GM03348 (cell line): ENCODE data around the gene BIN1.

Experiments used
- DNase-seq: peaks from one replicate; pipeline ENCODE4 v3.0.0; 2012; ENCODE audit warnings: low spot score

Gene BIN1, protein sequence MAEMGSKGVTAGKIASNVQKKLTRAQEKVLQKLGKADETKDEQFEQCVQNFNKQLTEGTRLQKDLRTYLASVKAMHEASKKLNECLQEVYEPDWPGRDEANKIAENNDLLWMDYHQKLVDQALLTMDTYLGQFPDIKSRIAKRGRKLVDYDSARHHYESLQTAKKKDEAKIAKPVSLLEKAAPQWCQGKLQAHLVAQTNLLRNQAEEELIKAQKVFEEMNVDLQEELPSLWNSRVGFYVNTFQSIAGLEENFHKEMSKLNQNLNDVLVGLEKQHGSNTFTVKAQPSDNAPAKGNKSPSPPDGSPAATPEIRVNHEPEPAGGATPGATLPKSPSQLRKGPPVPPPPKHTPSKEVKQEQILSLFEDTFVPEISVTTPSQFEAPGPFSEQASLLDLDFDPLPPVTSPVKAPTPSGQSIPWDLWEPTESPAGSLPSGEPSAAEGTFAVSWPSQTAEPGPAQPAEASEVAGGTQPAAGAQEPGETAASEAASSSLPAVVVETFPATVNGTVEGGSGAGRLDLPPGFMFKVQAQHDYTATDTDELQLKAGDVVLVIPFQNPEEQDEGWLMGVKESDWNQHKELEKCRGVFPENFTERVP

DNA sequence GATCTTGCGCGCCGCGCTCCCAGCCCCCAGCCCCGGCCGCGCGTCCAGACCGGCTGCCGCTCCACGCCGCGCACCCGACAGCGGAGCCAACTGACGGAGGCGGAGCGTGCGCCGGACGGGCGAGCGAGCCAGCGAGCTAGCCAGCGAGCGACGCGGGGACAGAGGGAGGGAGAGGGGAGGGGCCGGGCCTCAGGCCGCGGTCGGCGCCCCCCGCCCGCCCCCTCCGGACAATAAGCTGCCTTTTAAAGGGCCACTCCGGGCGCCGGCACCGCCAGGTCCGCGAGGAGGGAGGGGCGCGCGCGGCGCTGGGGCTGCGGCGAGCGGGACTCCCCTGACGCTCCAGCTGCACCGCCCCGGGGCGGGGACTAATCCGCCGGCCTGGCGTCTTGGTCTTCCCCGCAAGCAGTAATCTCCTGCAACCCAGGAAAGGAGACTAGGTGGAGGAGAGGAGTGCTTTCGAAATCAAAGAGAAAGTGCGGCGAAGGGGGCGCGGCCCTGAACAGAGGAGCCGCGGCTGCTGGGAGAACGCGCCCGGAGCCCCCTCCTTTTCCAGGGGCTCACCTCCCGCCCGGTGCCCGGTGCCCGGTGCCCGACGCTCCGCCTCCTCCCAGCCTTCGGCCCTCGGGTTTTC is at the start of gene BIN1:
Gene BIN1, minus strand, starts transcription at position 164 of the 631 bp plus-strand sequence. CDS start 211 bp downstream, outside the sequence.
- DNase-seq, result peak; percentile 96

DNA sequence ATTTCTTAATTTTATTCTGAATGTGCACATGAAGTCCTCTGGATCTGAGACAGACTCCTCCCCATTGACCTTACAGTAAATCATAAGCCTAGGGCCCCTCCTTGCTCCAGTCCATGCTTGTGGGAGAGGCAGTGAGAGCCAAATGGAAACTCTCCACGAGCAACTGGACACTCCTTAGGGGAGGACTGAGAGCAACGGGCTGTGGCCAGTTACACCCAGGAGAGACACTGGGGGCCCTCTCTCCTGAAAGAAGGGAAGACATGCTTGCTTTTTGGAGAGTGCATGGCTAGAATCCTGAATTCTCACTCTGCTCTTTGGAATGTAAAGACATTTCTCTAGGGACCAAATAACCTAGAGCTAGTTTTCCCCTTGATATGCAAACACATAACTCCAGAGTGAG is 49.0 kb upstream of the BIN1 start:
- peak; percentile 79 for DNase-seq

DNA sequence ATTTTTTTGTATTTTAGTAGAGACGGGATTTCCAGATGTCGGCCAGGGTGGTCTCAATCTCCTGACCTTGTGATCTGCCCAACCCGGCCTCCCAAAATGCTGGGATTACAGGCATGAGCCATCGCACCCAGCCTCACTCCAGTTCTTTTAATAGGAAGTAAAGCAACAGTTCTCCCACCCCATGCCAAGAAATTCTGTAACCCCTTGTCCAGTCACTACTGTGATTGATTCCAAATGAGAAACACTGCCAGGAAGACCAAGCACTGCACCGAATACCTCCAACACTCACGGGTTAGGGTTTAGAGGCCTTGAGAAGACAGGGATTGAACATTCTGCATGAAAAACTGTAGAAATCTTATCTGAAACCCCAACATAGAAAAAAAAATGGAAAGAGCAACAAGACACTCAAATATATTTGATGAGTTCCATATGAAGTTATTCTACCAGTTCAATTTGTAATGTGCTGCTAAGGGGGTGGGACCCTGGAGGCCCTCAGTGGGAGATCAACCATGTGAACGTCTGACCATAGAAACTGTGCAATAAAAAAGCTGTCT is 48.2 kb upstream of the BIN1 start:
- peak; percentile 58 for DNase-seq

DNA sequence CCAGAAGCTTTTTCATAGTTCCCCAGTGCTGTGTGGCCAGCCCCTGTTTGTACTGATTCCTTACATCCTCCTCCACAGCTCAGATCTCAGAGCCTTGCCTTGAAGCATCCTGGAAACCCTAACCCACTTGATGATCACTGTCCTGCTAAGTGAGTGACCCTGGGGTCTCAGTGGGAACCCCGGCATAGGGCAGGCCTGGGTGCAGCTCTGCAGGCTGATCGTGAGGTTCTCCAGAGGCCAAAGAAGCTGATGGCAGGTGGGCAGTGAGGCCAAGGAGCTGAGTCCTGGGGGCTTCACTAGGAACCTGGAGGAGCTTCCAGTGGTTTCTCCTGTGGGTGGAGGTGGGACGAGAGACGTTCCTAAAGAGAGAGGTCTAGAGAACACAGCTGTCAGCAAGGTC is 47.4 kb upstream of the BIN1 start:
- DNase-seq, result no peak

DNA sequence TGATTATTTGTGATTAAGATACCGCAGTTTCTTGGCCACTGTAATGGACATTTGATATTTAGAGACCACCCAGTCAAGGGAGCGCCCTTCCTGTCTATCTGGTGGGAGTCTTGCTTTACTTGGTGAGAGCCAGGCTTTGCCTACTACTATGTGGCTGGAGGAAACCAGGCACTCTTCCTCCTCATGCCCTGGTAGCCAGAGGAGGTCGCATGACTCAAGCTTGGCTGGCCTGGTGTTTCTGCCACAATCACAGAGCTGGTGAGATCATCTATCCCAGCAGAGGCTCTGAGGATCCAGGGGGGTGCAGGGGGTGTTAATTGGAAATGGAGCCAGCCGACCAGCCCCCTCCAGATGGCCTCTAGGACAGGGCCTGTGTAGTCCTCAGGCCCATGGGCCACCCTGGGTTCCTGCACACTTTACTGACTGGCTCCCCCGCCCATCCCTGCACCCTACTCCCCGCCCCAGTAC is 46.8 kb upstream of the BIN1 start:
- peak; percentile 86 for DNase-seq

DNA sequence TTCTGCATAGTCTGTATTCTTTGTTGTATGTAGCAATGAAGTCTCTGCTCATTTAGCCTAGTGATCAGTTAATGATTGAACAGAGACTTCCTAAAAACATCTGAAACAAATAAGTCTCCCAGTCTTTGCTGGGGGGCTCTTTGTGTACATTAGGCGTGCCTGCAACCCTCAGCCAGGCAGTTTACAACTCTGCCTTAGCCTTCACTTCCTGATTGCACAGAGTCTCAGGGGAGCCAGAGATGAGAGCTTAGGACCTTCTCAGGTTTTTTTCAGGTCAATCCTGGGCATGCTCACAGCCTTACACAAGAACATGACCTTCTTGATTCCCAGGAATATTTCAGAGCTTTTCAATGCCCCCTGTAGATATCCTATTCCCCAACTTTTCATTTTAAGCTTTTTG is 44.0 kb upstream of the BIN1 start:
- DNase-seq, result no peak

DNA sequence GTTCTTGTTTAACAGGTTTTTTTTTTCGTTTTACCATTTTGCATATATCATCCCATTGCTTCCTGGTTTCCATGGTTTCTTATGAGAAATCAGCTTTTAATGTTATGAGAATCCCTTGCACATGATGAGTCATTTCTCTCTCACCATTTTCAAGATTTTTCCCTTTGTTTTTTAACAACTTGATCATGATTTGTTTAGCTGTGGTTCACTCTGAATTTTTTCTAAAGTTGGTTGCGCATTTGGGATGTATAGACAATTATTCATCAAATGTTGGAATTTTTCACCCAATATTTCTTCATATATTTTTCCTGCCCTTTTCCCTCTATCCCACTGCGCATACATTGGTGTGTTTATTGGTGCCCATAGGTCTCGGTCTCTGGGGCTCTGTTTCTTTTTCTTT is 42.4 kb upstream of the BIN1 start:
- DNase-seq, result peak; percentile 71

DNA sequence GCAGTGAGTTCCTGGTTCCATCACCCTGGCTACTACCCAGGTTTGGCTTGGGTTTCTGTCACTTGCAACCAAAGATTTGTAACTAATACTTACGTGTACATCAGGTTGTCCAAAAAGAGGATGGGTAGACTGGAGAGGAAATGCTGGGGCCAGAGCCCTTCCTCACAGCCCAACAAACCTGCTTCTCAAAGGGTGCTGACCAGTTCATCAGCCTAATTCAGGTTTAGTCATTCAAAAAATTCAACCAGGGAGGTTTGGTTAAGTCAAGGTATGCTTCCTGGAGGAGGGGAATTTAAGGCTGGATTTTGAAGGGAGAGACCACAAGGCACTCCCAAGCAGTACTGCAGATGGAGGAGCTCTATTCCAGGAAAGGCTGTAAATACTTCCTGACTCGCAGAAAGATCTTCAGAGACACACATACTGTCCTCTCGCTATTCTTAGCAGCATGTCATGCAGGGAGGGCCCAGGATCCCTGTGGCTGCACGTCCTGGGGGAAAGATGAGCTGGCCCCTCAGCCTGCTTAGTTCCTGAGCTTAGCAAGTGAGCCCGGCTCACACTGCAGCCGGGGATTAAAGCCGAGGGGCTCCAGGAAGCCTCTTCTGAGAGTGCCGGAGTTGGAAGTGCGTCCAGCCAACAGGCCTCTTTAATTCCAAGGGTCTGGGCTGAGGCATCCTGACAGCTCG is 40.0 kb upstream of the BIN1 start:
- peak; percentile 22 for DNase-seq

DNA sequence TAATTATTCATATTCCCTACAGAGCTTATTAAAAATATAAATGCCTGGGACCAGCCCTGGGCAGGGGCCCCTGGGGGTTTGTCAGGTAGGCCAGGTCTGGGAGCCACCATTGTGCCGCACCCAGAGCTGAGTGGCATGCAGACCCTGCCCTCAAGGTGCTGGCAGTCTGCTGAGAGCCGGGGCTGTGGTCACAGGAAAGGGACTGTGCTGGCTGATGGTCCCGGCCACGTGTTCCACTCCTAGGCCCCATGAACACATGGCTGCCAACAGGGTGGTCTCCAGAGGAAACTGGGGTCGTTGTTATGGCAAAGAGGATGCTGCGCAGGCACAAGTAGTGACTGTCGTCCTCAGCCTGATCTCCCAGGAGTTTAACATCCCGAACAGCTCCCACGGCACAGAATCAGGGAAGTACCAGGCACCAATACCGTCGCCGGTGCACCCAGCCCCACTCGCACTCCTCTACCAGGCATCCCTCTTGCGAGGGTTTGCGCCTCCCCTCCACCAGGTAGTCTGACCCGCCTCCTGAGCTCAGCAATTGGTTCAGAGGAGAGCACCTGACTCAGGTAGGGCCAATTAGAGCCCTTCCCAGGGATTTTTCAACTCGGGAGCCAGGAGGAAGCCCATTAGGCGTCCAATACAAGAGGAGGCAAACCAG is 39.2 kb upstream of the BIN1 start:
- DNase-seq, result no peak

DNA sequence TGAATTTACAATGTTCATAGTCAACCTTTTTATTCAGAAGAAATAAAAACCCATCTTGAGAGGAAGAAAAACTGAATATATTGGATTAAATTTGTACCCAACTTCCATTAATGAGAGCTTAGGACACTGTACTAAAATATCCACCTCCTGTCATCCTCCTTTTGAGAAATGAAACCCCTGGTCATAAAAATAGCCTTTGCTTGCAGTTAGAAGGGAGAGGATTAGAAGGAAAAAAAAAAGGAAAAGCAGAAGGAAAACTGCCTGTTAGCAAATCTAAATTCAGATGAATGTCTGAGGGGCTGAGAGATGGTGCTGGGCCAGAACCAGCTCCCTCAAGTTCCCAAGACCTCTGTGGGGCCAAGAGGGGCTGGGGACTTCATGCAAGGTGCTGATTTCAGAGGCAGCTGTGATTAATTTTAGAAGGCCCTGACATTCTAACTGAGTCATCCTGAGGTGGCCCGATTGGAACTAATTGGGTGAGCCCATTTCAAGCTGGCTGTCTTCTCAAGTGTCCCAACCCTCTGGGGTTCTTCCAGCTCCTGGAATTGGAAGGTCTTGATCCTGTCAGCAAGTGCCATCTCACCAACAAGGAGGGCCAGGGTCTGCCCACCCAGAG is 38.4 kb upstream of the BIN1 start:
- DNase-seq, result peak; percentile 45

DNA sequence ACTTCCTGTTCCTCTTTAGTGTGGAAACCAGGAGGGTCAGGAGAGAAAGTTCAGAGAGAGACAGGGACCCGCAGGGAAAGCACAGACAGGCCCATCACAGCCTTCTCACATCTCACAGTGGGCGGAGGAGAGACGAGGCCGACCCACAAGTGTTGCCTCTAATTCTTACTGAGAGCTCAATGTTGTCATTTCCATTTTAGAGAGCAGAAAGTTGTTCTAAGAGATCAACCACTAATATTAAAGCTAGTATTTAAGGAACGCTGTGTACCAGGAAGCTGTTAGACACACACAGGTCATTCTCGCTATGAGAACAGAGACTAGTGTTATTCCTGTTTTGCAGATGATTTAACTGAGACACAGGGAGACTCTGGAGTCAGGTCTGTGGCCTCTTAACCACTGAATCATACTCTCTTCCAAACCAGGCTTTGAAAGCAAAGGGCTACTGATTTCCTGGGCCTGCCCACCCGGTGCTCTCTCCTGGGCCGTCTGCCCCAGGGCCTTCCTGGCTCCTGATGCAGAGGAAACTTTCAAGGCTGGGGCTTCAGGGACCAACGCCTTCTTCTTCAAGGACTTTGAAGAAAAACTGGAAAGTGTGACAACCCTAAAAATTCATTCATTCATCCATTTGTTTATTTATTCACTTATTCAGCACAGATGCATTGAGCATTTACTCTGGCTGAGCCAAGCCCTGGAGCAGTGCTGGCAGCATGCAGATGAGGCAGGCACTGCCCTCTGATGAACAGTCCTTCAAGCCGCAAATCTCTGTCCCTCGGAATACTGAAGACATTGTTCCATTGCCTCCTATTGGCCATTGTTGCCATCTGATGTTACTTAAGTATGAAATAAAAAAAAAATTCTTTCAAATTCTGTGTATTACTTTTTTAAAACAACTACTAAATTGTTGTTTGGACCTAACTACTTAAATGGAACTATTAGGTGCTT is 37.2 kb upstream of the BIN1 start:
- peak; percentile 57 for DNase-seq

DNA sequence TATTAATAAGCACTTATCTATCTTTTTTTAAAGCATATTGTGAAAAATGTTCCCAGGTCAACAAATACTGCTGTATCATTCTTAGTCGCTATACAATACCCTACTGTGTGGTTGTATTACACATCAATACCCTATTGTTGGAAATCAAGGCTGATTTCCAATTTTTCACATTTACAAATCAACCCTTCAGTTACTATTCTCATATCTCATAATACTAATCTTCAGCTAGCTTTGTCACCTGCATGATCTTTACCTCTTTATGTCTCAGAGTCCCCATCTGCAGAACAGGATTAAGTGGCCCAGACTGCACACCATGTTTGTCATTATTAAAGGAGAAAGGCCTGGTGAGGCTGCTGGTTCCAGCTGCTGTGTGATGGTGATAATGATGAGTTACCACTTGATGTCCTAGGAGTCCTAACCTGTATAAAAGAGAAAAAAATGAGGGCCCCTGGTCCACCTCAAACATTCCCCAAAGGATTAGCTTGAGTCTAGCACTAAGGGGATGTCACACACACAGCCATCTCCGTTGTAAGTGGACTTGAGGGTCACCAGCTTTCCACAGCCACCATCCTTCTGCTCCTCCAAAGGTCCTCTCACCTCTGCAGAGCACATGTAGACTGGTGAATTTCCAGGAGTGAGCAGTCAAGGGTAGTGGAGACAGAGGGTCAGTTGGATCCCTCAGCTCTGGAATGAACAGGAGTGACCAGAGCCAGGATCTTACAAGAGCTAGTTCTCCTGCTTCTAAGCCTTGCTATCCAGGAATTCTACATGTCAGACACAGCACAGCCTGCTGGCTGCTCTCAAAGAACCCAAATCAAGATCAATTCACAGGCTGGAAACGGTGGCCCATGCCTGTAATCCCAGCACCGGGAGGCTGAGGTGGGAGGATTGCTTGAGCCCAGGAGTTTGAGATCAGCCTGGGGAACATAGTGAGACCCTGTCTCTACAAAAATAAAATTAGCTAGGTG is 36.0 kb upstream of the BIN1 start:
- DNase-seq, result no peak

DNA sequence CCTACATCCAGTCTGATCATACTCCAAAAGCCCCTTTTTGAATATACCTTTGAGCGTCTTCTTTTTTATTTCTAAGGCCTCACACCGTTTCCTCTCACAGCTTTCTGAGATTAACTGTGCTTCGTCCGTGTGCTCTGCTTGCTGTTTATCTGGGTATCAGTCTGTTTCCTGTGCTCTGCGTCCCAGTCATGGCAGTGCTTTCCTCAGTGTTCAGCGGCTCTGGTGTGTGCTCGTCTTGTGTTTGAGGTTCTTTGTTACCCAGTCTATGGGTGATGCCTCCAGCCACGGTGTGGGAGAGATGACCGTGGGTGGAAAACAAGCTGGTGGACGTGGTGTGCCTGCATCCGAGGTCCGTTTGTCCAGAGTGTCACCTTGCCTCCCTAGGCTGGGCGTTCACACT is 33.6 kb upstream of the BIN1 start:
- no peak for DNase-seq

DNA sequence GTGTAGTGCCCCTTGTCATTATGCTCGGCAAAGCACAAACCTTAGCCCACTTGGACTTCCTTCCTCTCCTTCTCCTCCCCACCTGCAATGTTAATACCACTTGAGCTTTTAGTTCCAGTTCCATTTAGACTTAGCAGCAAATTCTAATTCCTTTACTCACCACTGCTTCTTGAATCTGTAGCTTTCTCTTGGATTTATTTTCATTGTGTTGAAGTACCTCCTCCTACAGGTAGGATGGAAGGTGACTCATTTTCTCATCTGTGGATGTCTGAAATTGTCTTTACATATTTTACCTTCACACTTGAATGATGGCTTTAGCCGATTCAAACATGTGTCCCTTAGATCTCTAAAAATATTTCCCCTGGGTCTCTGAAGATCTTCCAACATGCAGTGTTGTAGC is 32.8 kb upstream of the BIN1 start:
- no peak for DNase-seq

DNA sequence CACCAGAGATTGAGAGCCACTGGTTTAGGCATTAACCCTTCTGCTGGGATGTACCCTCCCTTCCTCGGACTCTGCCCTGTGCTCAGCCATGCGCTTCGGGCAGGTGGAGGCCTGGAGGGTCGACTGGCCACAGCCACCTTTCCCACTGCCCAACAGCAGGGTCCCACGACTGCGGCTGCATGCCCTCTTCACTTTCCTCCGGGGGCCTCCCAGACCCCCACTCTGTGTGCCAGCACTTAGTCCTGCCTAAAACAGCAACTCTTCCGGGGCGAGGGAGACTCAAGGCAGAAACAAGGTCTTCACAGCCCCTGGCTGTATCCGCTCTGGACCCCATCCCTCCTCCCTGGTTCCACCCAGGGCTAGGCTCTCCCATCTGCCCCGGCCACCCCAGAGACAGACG is 31.3 kb upstream of the BIN1 start:
- DNase-seq, result no peak

DNA sequence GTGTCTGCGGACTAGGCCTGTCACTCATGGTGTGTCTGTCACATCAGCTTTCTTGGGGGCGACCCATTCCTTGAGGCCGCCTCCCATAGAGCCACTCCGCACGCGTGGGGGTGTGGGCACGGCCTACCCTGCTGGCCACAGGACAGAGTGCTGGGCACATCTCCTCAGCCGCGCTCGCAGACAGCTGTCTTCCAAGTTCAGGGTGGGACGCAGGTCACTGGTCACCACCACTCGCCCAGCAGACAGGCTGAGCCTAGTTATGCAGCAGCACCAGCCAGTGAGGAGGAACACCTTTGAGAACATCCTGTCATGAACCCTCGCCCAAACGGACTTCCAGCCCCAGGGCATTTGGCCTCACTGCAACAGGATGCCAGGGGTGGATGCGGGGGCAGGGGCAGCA is 30.8 kb upstream of the BIN1 start:
- DNase-seq, result no peak

DNA sequence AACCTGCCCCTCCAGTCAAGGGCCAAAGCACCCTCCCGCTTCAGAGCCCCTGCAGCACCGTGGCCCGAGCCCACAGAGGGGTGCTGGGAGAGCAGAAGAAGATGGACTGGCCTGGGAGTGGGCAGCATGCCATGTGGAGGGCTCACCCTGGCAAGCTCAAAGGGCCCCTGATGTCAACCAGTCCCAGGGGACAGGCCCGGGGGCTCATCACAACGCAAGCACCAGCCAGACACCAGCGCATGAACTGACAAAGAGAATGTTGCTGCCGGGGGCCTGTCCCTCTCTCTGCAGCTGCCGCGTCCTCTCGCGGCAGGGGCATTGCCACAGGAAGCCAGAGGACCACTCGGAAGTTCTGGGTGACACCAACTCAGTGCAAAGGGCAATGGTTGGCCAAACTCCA is 30.3 kb upstream of the BIN1 start:
- no peak for DNase-seq

DNA sequence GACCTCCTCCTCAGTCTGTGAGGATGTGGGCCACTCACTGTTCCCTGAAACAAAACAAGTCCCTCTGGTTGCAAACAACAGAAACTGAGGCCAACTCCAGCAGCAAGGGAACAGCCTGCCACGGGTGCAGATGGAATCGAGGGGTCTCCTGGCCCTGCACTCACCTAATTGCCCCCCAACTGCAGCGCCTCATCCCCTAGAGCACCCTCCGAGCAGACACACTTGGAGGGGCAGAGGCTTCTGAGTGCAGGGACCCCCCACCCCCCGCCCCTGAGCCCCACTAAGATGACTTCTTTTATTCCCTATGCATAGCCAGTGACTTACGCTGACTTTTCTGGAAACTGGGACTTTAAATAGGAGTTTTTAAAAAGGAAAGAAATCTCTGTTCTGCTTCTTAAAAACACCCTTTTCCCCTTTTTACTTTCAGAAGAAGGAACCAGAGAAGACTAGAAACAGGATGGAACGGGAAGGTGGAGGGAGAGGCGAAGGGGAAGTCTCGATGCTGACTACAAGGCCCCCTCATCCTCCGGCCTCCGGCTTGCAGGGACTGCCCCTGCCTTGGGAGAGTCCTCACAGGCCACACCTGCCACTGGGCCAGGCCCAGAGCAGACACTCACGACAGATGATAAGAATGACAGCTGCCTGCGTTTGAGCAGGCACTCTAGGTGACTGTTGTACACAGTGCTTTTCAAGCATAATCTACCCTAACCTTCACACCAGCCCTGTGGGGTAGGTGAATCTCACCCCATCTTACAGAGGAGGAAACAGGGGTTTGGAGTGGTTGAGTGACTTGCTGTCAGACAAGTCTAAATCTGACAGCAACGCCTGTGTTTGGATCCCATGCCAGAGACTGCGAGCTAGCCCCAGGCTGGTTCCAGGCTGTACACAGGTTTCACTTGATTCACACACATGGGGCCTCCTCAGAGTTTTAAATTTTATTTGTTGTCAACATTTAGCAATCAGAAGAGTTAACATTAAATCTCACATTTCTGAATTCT is 28.2 kb upstream of the BIN1 start:
- no peak for DNase-seq
